Colonic mucosa (tissue), 4 donors: ENCODE measurements around the gene EID2B. TPM values are rescaled to one million over a fixed set of nuclear protein-coding genes. Genes with fewer than 3 reads are reported as not detected.

Experiments
- DNase-seq: peaks from one replicate; pipeline ENCODE4 v3.0.0-alpha.2; 2020
- H3K27ac ChIP-seq: fragments of 200-600 bp; one replicate; pipeline ENCODE4 v1.8.0; 2021
- H3K27me3 ChIP-seq: fragments of 200-600 bp; one replicate; pipeline ENCODE4 v1.8.0; 2021
- H3K36me3 ChIP-seq: fragments of 200-600 bp; one replicate; pipeline ENCODE4 v1.8.0; 2021
- H3K4me1 ChIP-seq: fragments of 200-600 bp; one replicate; pipeline ENCODE4 v1.8.0; 2021; ENCODE audit warnings: mild to moderate bottlenecking
- H3K4me3 ChIP-seq: fragments of 200-600 bp; one replicate; pipeline ENCODE4 v1.8.0; 2021
- H3K9ac ChIP-seq, 2 donors: one replicate each; pipeline ENCODE4 v1.7.0; 2013; ENCODE audit warnings: control low read depth in 2 of 2, low read depth in 2 of 2, low read length in 2 of 2
- H3K9me3 ChIP-seq: fragments of 200-600 bp; one replicate; pipeline ENCODE4 v1.8.0; 2021
- CTCF ChIP-seq: fragments of 200-600 bp; IDR thresholded peaks from one replicate; pipeline ENCODE4 v1.8.0; 2022; ENCODE audit warnings: antibody characterized with exemption, mild to moderate bottlenecking
- intact Hi-C: fragments of 100-400 bp; cut with DNase I; formaldehyde crosslinking; loops from one replicate; pipeline ENCODE4 v1.14.1; 2022
- total RNA-seq, 2 donors: library from RNA; stranded (reverse); fragmentation: NEBNext Ultra II Directional in 1 of 2; extraction: Animal tissue kit (Norgen Biotek cat#: 25700) in 1 of 2; gene quantifications; one replicate each; pipeline ENCODE4 v1.2.1, GENCODE V29; 2021
- donor health status: healthy.
- donor health status: DM: no; HTN: no; CAD: no.
- donor health status: DM: no; HTN: no; CAD: no.

The EID2B gene
- total RNA-seq, 2 donors from 2014 or later = 0.22 to 0.56 TPM

DNA sequence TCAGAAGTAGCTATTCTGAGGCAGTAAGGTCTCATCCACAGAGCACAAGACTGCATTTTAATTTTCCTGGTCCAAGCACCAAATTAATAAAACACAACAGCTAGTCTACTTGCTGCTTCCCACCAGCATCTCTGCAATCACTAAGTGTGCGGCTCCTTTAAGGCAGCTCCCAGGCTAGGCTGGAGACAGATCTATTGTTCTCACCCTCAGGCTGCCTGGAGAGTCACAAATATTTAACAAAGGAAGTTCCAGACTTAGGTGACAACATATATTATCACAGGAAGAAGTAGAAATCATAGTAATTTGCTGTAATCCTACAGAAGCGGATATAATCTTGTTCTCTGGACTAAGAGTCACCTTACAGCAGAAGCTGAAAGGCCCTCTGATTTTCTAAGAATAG is 9.6 kb upstream of the EID2B start:
- TF ChIP-seq CTCF = no peak
- intact Hi-C loops = no loop called here
- H3K9me3 ChIP-seq = no peaks in the 10 kb centered on the region

GRCh38 chr19:39540333-39540673 is 7.7 kb upstream of the EID2B start:
- Histone ChIP-seq H3K4me1 (peaks cover 8% of the 10 kb centered on the region), H3K9ac (no peak overlapping the region), H3K27me3 (no peaks in the 10 kb centered on the region), H3K27ac (peak overlapping the region; percentile 96), H3K36me3 (no peaks in the 10 kb centered on the region), H3K9me3 (no peaks in the 10 kb centered on the region), H3K4me3 (no peak overlapping the region)
- no peak for TF ChIP-seq CTCF
- DNase-seq = no peak
- intact Hi-C loops = no loop called here

More for the DNA sequence above, 9.6 kb upstream of the EID2B start:
- no peak for DNase-seq
- Histone ChIP-seq H3K36me3 (no peaks in the 10 kb centered on the region), H3K9ac (no peak overlapping the region), H3K27ac (no peak overlapping the region), H3K4me3 (no peak overlapping the region), H3K4me1 (peaks cover 8% of the 10 kb centered on the region), H3K27me3 (no peaks in the 10 kb centered on the region)

DNA sequence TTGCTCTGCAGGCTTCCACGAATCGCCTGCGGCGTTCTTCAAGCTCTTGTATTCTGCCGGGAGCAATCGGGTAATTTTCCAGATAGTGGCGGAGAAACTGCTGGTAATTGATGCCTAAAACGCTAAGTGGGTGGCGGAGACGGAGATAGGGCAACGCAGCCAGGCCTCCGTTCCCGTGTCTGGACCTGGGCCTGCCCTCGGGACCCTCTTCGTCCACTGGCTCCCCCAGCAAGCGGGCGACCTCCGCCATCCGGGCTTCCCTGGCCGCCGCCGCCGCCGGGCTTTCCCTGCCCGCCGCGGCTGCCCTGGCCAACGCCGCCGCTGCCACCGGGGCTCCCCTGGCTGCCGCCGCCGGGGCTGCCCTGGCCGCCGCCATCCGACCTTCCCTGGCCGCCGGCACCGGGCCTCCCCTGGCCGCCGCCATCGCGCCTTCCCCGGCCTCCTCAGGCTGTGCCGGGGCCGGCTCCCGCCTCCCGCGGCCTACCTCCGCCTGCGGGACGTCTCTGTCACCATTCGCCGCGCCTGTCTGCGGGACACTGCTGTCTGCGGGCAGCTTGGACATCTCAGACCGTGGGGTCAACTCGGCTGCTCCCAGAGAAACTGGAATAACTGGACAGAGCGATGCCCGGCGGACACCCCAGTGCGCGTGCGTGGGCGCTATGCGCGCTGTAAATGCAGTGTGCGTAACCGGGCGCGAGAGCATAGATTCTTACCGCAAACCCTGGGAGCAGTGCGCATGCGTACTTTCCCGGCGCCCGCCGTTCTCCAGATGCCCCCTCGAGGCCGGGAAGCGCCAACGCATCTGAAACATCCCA is 7.1 kb upstream of the EID2B start, which contains the start of gene EID2:
TSS of gene EID2 (minus strand) at position 644 of the 815 bp plus-strand sequence. CDS start at position 562, 82 bp downstream.
- intact Hi-C loops = loop anchor here (10.0 kb wide), 1 partner anchor 95 kb away; the partner anchor contains the start of gene SUPT5H
- Histone ChIP-seq H3K27ac (peak within 1 kb of the TSS; percentile 96), H3K4me3 (peak within 1 kb of the TSS; percentile 75), H3K9me3 (no peaks in the 10 kb centered on the region), H3K36me3 (no peaks in the 10 kb centered on the region), H3K4me1 (peaks cover 8% of the 10 kb centered on the region), H3K27me3 (no peaks in the 10 kb centered on the region), H3K9ac (peak within 1 kb of the TSS; percentile 73 to 83)
- TF ChIP-seq CTCF = peak; percentile 68
- DNase-seq = peak; percentile 96

GRCh38 chr19:39539165-39539517 is 6.5 kb upstream of the EID2B start:
- Histone ChIP-seq H3K27me3 (no peaks in the 10 kb centered on the region), H3K4me1 (peaks cover 8% of the 10 kb centered on the region), H3K27ac (peak overlapping the region; percentile 96), H3K9ac (peak overlapping the region; percentile 73 to 83), H3K4me3 (peak overlapping the region; percentile 75), H3K36me3 (no peaks in the 10 kb centered on the region), H3K9me3 (no peaks in the 10 kb centered on the region)
- intact Hi-C loops = loop anchor here (10.0 kb wide), 1 partner anchor 94 kb away; the partner anchor contains the start of gene SUPT5H
- DNase-seq = no peak
- TF ChIP-seq CTCF = no peak

DNA sequence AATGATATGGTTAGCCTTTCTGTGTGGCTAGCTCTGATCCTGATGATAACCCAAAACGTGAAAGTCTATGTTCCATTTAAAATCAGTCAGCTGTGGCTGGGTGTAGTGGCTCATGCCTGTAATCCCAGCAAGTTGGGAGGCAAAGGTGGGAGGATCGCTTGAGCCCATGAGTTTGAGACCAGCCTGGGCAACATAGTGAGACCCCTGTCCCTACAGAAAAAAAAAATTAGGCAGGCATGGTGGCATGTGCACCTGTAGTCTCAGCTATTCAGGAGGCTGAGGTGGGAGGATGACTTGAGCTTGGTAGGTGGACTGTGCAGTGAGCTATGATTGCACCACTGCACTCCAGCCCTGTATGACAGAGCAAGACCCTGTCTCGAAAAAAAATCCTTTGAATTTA is 1.1 kb upstream of the EID2B start:
- no peak overlapping the region for H3K9ac ChIP-seq
- no peak overlapping the region for H3K4me3 ChIP-seq
- H3K4me1 ChIP-seq = peaks cover 8% of the 10 kb centered on the region
- no peaks in the 10 kb centered on the region for H3K9me3 ChIP-seq
- no peaks in the 10 kb centered on the region for H3K36me3 ChIP-seq
- no peaks in the 10 kb centered on the region for H3K27me3 ChIP-seq
- TF ChIP-seq CTCF = no peak
- DNase-seq = no peak
- intact Hi-C loops = loop anchor here (5.0 to 10.0 kb wide), 3 partner anchors 36 to 89 kb away; partner anchors contain the start of genes DLL3 and SUPT5H
- no peak overlapping the region for H3K27ac ChIP-seq
